ENCODE results near the gene C2CD4C. TPM values are rescaled to one million over a fixed set of nuclear protein-coding genes. Genes with fewer than 3 reads are reported as not detected.
A peak's percentile ranks its signal among the peaks of the same experiment; 100 is the strongest.
"Not testable (repeated sequence)": the region's sequence is repeated elsewhere in the genome, so short reads cannot be mapped to it uniquely, and the experiment has no call there.

C2CD4C gene
- total RNA-seq, 2 experiments from 2014 or later: 0.09 to 0.11 TPM

- Mint-ChIP-seq H3K27ac (no peak overlapping the region), H3K9me3 (ENCODE audit: low read depth) (peaks cover 11% of the 10 kb centered on the region), H3K36me3 (ENCODE audit: low read depth) (no peaks in the 10 kb centered on the region), H3K27me3 (peaks cover 15% of the 10 kb centered on the region), H3K4me3 (no peak overlapping the region), H3K4me1 (no peaks in the 10 kb centered on the region)
- DNase-seq (no peak), ATAC-seq (peak; percentile 11)
- intact Hi-C loops (cut with DNase I, micrococcal nuclease): no loop called here
- ChIA-PET CTCF (no interaction called here), POLR2A (no interaction called here)
Measured at GRCh38 chr19:390386-391206, 18.4 kb downstream of the C2CD4C start.

- DNase-seq (no peak), ATAC-seq (no peak)
- Mint-ChIP-seq H3K27me3 (peaks cover 19% of the 10 kb centered on the region), H3K9me3 (ENCODE audit: low read depth) (peaks cover 7% of the 10 kb centered on the region), H3K36me3 (ENCODE audit: low read depth) (no peaks in the 10 kb centered on the region), H3K27ac (no peak overlapping the region), H3K4me1 (no peaks in the 10 kb centered on the region), H3K4me3 (no peak overlapping the region)
- intact Hi-C loops (cut with DNase I, micrococcal nuclease): loop anchor here in 1 of 2 experiments (10.0 kb wide), 1 partner anchor 95 kb away; no protein-coding TSS in a partner anchor
- ChIA-PET CTCF (no interaction called here), POLR2A (no interaction called here)
Measured at GRCh38 chr19:389935-390289, 19.0 kb downstream of the C2CD4C start.

- no peak for DNase-seq
- intact Hi-C loops (cut with DNase I, micrococcal nuclease): loop anchor here in 1 of 2 experiments (10.0 kb wide), 1 partner anchor 95 kb away; no protein-coding TSS in a partner anchor
- Mint-ChIP-seq H3K9me3 (ENCODE audit: low read depth) (peaks cover 5% of the 10 kb centered on the region), H3K4me3 (no peak overlapping the region), H3K27me3 (peaks cover 23% of the 10 kb centered on the region), H3K4me1 (peaks cover 3% of the 10 kb centered on the region), H3K36me3 (ENCODE audit: low read depth) (no peaks in the 10 kb centered on the region), H3K27ac (no peak overlapping the region)
- ChIA-PET POLR2A (no interaction called here), CTCF (no interaction called here)
- peak; percentile 18 for ATAC-seq
Measured at GRCh38 chr19:389255-389934, 19.6 kb downstream of the C2CD4C start.

GRCh38 chr19:388691-389090, 20.3 kb downstream of the C2CD4C start:
- ATAC-seq (no peak), DNase-seq (no peak)
- H3K4me3 Mint-ChIP-seq: no peak overlapping the region
- peaks cover 25% of the 10 kb centered on the region for H3K27me3 Mint-ChIP-seq
- ChIA-PET POLR2A (no interaction called here), CTCF (no interaction called here)
- intact Hi-C loops (cut with DNase I, micrococcal nuclease): loop anchor here in 1 of 2 experiments (10.0 kb wide), 1 partner anchor 96 kb away; no protein-coding TSS in a partner anchor
- H3K9me3 Mint-ChIP-seq (ENCODE audit: low read depth): peaks cover 5% of the 10 kb centered on the region
- H3K36me3 Mint-ChIP-seq (ENCODE audit: low read depth): no peaks in the 10 kb centered on the region
- H3K27ac Mint-ChIP-seq: no peak overlapping the region
- H3K4me1 Mint-ChIP-seq: peaks cover 10% of the 10 kb centered on the region

GRCh38 chr19:387777-388176, 21.2 kb downstream of the C2CD4C start:
- Mint-ChIP-seq H3K36me3 (ENCODE audit: low read depth) (no peaks in the 10 kb centered on the region), H3K4me3 (no peak overlapping the region), H3K27me3 (peaks cover 31% of the 10 kb centered on the region), H3K9me3 (ENCODE audit: low read depth) (no peaks in the 10 kb centered on the region), H3K27ac (no peak overlapping the region), H3K4me1 (peaks cover 19% of the 10 kb centered on the region)
- intact Hi-C loops (cut with DNase I, micrococcal nuclease): loop anchor here in 1 of 2 experiments (10.0 kb wide), 1 partner anchor 97 kb away; no protein-coding TSS in a partner anchor
- ChIA-PET CTCF (no interaction called here), POLR2A (no interaction called here)
- DNase-seq (no peak), ATAC-seq (no peak)

GRCh38 chr19:386632-387301, 22.2 kb downstream of the C2CD4C start:
- not testable (repeated sequence) for H3K9me3 Mint-ChIP-seq (ENCODE audit: low read depth); H3K4me3 Mint-ChIP-seq
- peaks cover 25% of the 10 kb centered on the region for H3K4me1 Mint-ChIP-seq

GRCh38 chr19:386189-386588, 22.8 kb downstream of the C2CD4C start:
- Mint-ChIP-seq H3K4me1 (peaks cover 25% of the 10 kb centered on the region), H3K27me3 (peaks cover 33% of the 10 kb centered on the region)
- H3K9me3 Mint-ChIP-seq (ENCODE audit: low read depth); H3K36me3 Mint-ChIP-seq (ENCODE audit: low read depth); POLR2A ChIA-PET; DNase-seq; H3K27ac Mint-ChIP-seq; ATAC-seq; CTCF ChIA-PET; H3K4me3 Mint-ChIP-seq: not testable (repeated sequence)
- intact Hi-C loops (cut with DNase I, micrococcal nuclease): loop anchor here in 1 of 2 experiments (10.0 kb wide), 1 partner anchor 99 kb away; no protein-coding TSS in a partner anchor

More at GRCh38 chr19:386632-387301, 22.2 kb downstream of the C2CD4C start:
- POLR2A ChIA-PET; H3K36me3 Mint-ChIP-seq (ENCODE audit: low read depth); H3K27ac Mint-ChIP-seq; ATAC-seq; DNase-seq; CTCF ChIA-PET: not testable (repeated sequence)
- H3K27me3 Mint-ChIP-seq: peaks cover 33% of the 10 kb centered on the region
- intact Hi-C loops (cut with DNase I, micrococcal nuclease): loop anchor here in 1 of 2 experiments (10.0 kb wide), 1 partner anchor 98 kb away; no protein-coding TSS in a partner anchor

- Mint-ChIP-seq H3K4me1 (peaks cover 25% of the 10 kb centered on the region), H3K27ac (no peak overlapping the region), H3K36me3 (ENCODE audit: low read depth) (no peaks in the 10 kb centered on the region), H3K4me3 (no peak overlapping the region), H3K27me3 (peaks cover 33% of the 10 kb centered on the region), H3K9me3 (ENCODE audit: low read depth) (no peaks in the 10 kb centered on the region)
- CTCF ChIA-PET: interaction anchor here (0.6 to 1.3 kb wide), 4 partner anchors 13 to 479 kb away, joined by 3 to 4 read pairs (median 4); no protein-coding TSS in a partner anchor
- ATAC-seq (no peak), DNase-seq (peak; percentile 51)
- POLR2A ChIA-PET: no interaction called here
- intact Hi-C loops (cut with DNase I, micrococcal nuclease): loop anchor here (5.0 to 10.0 kb wide), 2 partner anchors 100 to 103 kb away; no protein-coding TSS in a partner anchor
Measured at GRCh38 chr19:384799-385169, 24.2 kb downstream of the C2CD4C start.

GRCh38 chr19:383922-384798, 24.8 kb downstream of the C2CD4C start:
- POLR2A ChIA-PET: no interaction called here
- no peak overlapping the region for H3K4me3 Mint-ChIP-seq
- CTCF ChIA-PET: interaction anchor here (0.6 to 1.3 kb wide), 7 partner anchors 14 to 480 kb away, joined by 3 to 4 read pairs (median 3); no protein-coding TSS in a partner anchor
- intact Hi-C loops (cut with DNase I, micrococcal nuclease): loop anchor here (2.0 to 10.0 kb wide), 3 partner anchors 39 to 103 kb away; partner anchors contain the start of gene MIER2 (in 1 of the 2)
- no peaks in the 10 kb centered on the region for H3K9me3 Mint-ChIP-seq (ENCODE audit: low read depth)
- no peak for ATAC-seq
- no peaks in the 10 kb centered on the region for H3K36me3 Mint-ChIP-seq (ENCODE audit: low read depth)
- peaks cover 33% of the 10 kb centered on the region for H3K27me3 Mint-ChIP-seq
- peaks cover 25% of the 10 kb centered on the region for H3K4me1 Mint-ChIP-seq
- DNase-seq: no peak
- peak overlapping the region; percentile 77 for H3K27ac Mint-ChIP-seq

- H3K36me3 Mint-ChIP-seq (ENCODE audit: low read depth): no peaks in the 10 kb centered on the region
- intact Hi-C loops (cut with DNase I, micrococcal nuclease): loop anchor here (2.0 to 10.0 kb wide), 3 partner anchors 38 to 104 kb away; partner anchors contain the start of gene MIER2 (in 1 of the 2)
- DNase-seq (no peak), ATAC-seq (no peak)
- H3K9me3 Mint-ChIP-seq (ENCODE audit: low read depth): no peaks in the 10 kb centered on the region
- peaks cover 31% of the 10 kb centered on the region for H3K27me3 Mint-ChIP-seq
- H3K4me1 Mint-ChIP-seq: peaks cover 25% of the 10 kb centered on the region
- peak overlapping the region; percentile 77 for H3K27ac Mint-ChIP-seq
- POLR2A ChIA-PET: no interaction called here
- CTCF ChIA-PET: interaction anchor here (0.7 to 1.0 kb wide), 3 partner anchors 10 to 128 kb away, joined by 3 to 6 read pairs (median 3); no protein-coding TSS in a partner anchor
- H3K4me3 Mint-ChIP-seq: peak overlapping the region; percentile 38
Measured at GRCh38 chr19:383040-383439, 25.9 kb downstream of the C2CD4C start.

Measured in activated CD4-positive, alpha-beta T cell treated with anti-CD3 and anti-CD28 coated beads for 36 hours (primary cell).